ENCODE results near the gene PPIP5K1. TPM values are rescaled to one million over a fixed set of nuclear protein-coding genes. Genes with fewer than 3 reads are reported as not detected.
"Not testable (repeated sequence)": the region's sequence is repeated elsewhere in the genome, so short reads cannot be mapped to it uniquely, and the experiment has no call there.

Gene PPIP5K1
- polyA plus RNA-seq = 12.9 TPM

- not testable (repeated sequence) for H3K27ac Mint-ChIP-seq, H3K27me3 Mint-ChIP-seq, H3K4me3 Mint-ChIP-seq, H3K9me3 Mint-ChIP-seq, H3K36me3 Mint-ChIP-seq, H3K4me1 Mint-ChIP-seq
Measured at GRCh38 chr15:43589778-43590466, at the start of gene PPIP5K1. Gene PPIP5K1, minus strand, starts transcription at chr15:43590208. Its CDS starts 5,704 bp downstream, at chr15:43584504.

- H3K27ac Mint-ChIP-seq = peak overlapping the region in 1 of 3 donors; percentile 64
- H3K36me3 Mint-ChIP-seq, H3K27me3 Mint-ChIP-seq, H3K4me1 Mint-ChIP-seq, H3K9me3 Mint-ChIP-seq: not testable (repeated sequence)
- peak overlapping the region; percentile 46 to 77 (median 60) for H3K4me3 Mint-ChIP-seq
Measured at GRCh38 chr15:43638464-43639204, 48.6 kb upstream of the PPIP5K1 start.

- not testable (repeated sequence) for H3K27me3 Mint-ChIP-seq, H3K9me3 Mint-ChIP-seq, H3K4me1 Mint-ChIP-seq, H3K36me3 Mint-ChIP-seq, H3K27ac Mint-ChIP-seq, H3K4me3 Mint-ChIP-seq
Measured at GRCh38 chr15:43626937-43627336, 36.9 kb upstream of the PPIP5K1 start.

- Mint-ChIP-seq H3K4me1 (no peaks in the 10 kb centered on the region), H3K36me3 (no peaks in the 10 kb centered on the region), H3K9me3 (no peaks in the 10 kb centered on the region), H3K27ac (no peak overlapping the region), H3K27me3 (peaks cover 4% of the 10 kb centered on the region), H3K4me3 (no peak overlapping the region)
Measured at GRCh38 chr15:43625106-43625505, 35.1 kb upstream of the PPIP5K1 start.

GRCh38 chr15:43622068-43622799, 32.2 kb upstream of the PPIP5K1 start:
- not testable (repeated sequence) for H3K4me3 Mint-ChIP-seq, H3K4me1 Mint-ChIP-seq, H3K36me3 Mint-ChIP-seq, H3K9me3 Mint-ChIP-seq, H3K27me3 Mint-ChIP-seq, H3K27ac Mint-ChIP-seq

- H3K9me3 Mint-ChIP-seq, H3K27ac Mint-ChIP-seq, H3K27me3 Mint-ChIP-seq, H3K4me1 Mint-ChIP-seq, H3K4me3 Mint-ChIP-seq, H3K36me3 Mint-ChIP-seq: not testable (repeated sequence)
Measured at GRCh38 chr15:43618700-43619099, 28.7 kb upstream of the PPIP5K1 start, which contains the start of gene STRC. Gene STRC, minus strand, starts transcription at chr15:43618800. Its CDS starts 78 bp downstream, at chr15:43618722.

- H3K36me3 Mint-ChIP-seq, H3K27me3 Mint-ChIP-seq, H3K9me3 Mint-ChIP-seq, H3K4me1 Mint-ChIP-seq, H3K27ac Mint-ChIP-seq, H3K4me3 Mint-ChIP-seq: not testable (repeated sequence)
Measured at GRCh38 chr15:43617750-43618149, 27.7 kb upstream of the PPIP5K1 start.

GRCh38 chr15:43602233-43602632, 12.2 kb upstream of the PPIP5K1 start:
- peaks cover 18% of the 10 kb centered on the region for H3K27me3 Mint-ChIP-seq
- H3K4me1 Mint-ChIP-seq, H3K36me3 Mint-ChIP-seq, H3K27ac Mint-ChIP-seq, H3K9me3 Mint-ChIP-seq, H3K4me3 Mint-ChIP-seq: not testable (repeated sequence)

- peaks cover 22% of the 10 kb centered on the region for H3K27me3 Mint-ChIP-seq
- H3K4me1 Mint-ChIP-seq, H3K27ac Mint-ChIP-seq, H3K9me3 Mint-ChIP-seq, H3K36me3 Mint-ChIP-seq, H3K4me3 Mint-ChIP-seq: not testable (repeated sequence)
Measured at GRCh38 chr15:43600200-43600599, 10.2 kb upstream of the PPIP5K1 start.

GRCh38 chr15:43599131-43599530, 9.1 kb upstream of the PPIP5K1 start:
- not testable (repeated sequence) for H3K4me1 Mint-ChIP-seq, H3K9me3 Mint-ChIP-seq, H3K36me3 Mint-ChIP-seq, H3K27ac Mint-ChIP-seq
- peaks cover 17% of the 10 kb centered on the region for H3K27me3 Mint-ChIP-seq
- peak overlapping the region in 1 of 4 donors; percentile 65 for H3K4me3 Mint-ChIP-seq

- H3K9me3 Mint-ChIP-seq, H3K27ac Mint-ChIP-seq, H3K27me3 Mint-ChIP-seq, H3K4me3 Mint-ChIP-seq, H3K4me1 Mint-ChIP-seq, H3K36me3 Mint-ChIP-seq: not testable (repeated sequence)
Measured at GRCh38 chr15:43593328-43594190, 3.6 kb upstream of the PPIP5K1 start, which contains the start of gene CKMT1B. Gene CKMT1B, plus strand, starts transcription at chr15:43594027. Its CDS starts 192 bp downstream, at chr15:43594219.

- H3K27me3 Mint-ChIP-seq, H3K36me3 Mint-ChIP-seq, H3K27ac Mint-ChIP-seq: not testable (repeated sequence)
Measured at GRCh38 chr15:43592841-43593240, 2.8 kb upstream of the PPIP5K1 start.

GRCh38 chr15:43574607-43575006, 15.4 kb downstream of the PPIP5K1 start:
- H3K4me1 Mint-ChIP-seq, H3K4me3 Mint-ChIP-seq: not testable (repeated sequence)

More at GRCh38 chr15:43592841-43593240, 2.8 kb upstream of the PPIP5K1 start:
- not testable (repeated sequence) for H3K9me3 Mint-ChIP-seq, H3K4me1 Mint-ChIP-seq, H3K4me3 Mint-ChIP-seq

GRCh38 chr15:43566615-43567014, 23.4 kb downstream of the PPIP5K1 start:
- not testable (repeated sequence) for H3K27me3 Mint-ChIP-seq, H3K9me3 Mint-ChIP-seq, H3K4me1 Mint-ChIP-seq, H3K27ac Mint-ChIP-seq, H3K4me3 Mint-ChIP-seq, H3K36me3 Mint-ChIP-seq

More at GRCh38 chr15:43574607-43575006, 15.4 kb downstream of the PPIP5K1 start:
- not testable (repeated sequence) for H3K27ac Mint-ChIP-seq, H3K27me3 Mint-ChIP-seq, H3K36me3 Mint-ChIP-seq, H3K9me3 Mint-ChIP-seq

- not testable (repeated sequence) for H3K9me3 Mint-ChIP-seq, H3K27me3 Mint-ChIP-seq, H3K27ac Mint-ChIP-seq, H3K4me3 Mint-ChIP-seq, H3K4me1 Mint-ChIP-seq, H3K36me3 Mint-ChIP-seq
Measured at GRCh38 chr15:43563793-43564192, 26.2 kb downstream of the PPIP5K1 start.

All from IgD-negative memory B cell (primary cell).